C4-2B (cell line): Measurements from ENCODE around the gene GNAZ.
"Not testable (repeated sequence)": the region's sequence is repeated elsewhere in the genome, so short reads cannot be mapped to it uniquely, and the experiment has no call there.

ENCODE experiments used
- H3K27ac ChIP-seq: fragments of 450-650 bp; 2 replicates; pipeline ENCODE4 v1.5.1; 2017
- ZFX ChIP-seq: fragments of 450-650 bp; IDR thresholded peaks from 2 replicates; pipeline ENCODE4 v1.6.1; 2017
- TF ChIP-seq, protein P1 (sequence below): fragments of 450-650 bp; conservative IDR thresholded peaks from 2 replicates; pipeline ENCODE4 v1.5.1; 2017; ENCODE audit warnings: mild to moderate bottlenecking

GNAZ gene

DNA sequence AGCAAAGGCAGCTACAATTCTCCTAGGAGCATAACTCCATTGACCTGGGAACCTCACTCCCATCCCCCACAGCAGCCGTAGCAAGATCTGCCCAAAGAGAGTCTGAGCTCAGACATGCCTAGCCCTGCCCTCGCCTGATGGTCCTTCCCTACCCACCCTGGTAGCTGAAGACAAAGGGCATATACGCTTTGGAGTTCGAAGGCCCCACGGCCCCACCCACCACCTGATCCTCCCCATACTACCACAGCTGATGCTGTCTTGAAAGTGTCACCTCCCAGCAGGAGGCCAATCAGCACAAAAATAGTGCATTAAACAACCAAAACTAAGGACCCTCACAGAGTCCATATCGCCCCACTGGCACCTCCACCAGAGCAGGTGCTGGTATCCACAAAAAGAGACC lies 22.6 kb upstream of the GNAZ start:
- TF ChIP-seq ZFX, result no peak
- TF ChIP-seq, protein P1, sequence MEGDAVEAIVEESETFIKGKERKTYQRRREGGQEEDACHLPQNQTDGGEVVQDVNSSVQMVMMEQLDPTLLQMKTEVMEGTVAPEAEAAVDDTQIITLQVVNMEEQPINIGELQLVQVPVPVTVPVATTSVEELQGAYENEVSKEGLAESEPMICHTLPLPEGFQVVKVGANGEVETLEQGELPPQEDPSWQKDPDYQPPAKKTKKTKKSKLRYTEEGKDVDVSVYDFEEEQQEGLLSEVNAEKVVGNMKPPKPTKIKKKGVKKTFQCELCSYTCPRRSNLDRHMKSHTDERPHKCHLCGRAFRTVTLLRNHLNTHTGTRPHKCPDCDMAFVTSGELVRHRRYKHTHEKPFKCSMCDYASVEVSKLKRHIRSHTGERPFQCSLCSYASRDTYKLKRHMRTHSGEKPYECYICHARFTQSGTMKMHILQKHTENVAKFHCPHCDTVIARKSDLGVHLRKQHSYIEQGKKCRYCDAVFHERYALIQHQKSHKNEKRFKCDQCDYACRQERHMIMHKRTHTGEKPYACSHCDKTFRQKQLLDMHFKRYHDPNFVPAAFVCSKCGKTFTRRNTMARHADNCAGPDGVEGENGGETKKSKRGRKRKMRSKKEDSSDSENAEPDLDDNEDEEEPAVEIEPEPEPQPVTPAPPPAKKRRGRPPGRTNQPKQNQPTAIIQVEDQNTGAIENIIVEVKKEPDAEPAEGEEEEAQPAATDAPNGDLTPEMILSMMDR, result no peak
- no peak overlapping the region for H3K27ac ChIP-seq

DNA sequence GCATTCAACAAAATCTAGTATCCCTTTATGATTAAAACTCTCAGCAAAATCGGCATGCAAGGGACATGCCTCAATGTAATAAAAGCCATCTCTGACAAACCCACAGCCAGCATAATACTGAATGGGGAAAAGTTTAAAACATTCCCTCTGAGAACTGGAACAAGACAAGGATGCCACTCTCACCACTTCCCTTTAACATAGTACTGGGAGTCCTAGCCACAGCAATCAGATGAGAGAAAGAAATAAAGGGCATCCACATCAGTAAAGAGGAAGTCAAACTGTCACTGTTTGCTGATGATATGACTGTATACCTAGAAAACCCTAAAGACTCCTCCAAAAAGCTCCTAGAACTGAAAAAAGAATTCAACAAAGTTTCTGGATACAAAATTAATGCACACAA lies 19.8 kb upstream of the GNAZ start:
- not testable (repeated sequence) for H3K27ac ChIP-seq

DNA sequence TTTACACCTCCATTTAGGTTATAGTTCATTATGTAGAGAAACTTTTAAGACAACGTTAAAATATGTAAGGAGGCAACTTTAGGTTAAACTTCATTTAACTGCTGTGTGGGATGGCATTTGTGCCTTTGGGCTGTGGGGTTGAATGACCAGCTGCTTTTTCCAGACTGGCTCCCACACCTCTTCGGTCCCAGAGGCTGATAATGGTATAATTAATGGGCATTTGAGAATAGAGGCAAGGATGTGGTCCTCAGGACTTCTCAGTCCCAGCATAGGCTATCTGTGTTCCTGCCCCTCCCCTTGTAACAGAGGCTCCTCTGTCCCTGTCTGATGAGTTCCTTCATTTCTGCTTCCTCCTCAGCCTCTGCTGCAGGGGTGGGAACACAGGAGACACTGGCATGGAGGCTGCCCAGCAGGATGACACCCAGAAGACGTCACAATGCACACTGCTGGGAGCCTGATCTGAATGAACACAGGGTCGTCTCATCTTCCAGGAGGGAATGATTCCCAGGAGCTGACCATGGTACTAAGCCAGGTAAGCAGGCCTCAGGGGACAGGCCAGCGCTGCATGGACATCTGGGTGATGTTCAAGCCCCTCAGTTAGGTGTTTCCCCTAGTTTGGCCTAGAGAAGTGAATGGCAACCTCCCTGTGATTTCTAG lies 17.1 kb upstream of the GNAZ start:
- H3K27ac ChIP-seq, result no peak overlapping the region
- TF ChIP-seq, protein P1, result no peak
- no peak for TF ChIP-seq ZFX

DNA sequence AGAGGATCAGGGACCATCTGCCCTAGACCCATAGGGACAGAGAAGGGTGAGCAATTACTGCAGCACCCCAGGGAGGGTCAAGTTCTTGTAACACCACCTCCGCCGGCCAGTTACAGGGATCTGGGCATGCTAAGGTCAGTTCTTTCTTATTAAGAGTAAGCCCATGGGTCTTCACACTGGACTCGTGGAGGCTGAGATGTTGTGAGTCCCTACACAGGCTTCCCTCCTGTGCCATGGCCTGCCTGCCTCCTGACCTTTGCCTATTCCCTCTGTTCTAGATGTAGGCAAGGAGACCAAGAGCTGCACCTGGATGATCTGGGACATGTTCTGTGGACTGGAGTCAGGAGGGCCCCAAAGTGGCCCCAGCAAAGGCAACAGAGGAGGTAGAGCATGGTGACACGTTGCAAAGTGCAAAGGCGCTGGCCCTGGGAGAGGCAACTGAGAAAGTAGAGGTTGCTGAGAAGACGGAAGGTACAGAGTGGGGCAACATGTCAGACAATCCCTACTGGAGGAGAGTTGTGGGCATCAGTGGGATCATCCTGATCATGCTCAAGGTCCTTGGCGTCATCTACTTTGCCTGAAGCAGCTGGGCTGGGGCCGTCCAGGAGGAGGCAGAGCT lies 16.3 kb upstream of the GNAZ start:
- TF ChIP-seq, protein P1, result no peak
- TF ChIP-seq ZFX, result no peak
- H3K27ac ChIP-seq, result no peak overlapping the region

DNA sequence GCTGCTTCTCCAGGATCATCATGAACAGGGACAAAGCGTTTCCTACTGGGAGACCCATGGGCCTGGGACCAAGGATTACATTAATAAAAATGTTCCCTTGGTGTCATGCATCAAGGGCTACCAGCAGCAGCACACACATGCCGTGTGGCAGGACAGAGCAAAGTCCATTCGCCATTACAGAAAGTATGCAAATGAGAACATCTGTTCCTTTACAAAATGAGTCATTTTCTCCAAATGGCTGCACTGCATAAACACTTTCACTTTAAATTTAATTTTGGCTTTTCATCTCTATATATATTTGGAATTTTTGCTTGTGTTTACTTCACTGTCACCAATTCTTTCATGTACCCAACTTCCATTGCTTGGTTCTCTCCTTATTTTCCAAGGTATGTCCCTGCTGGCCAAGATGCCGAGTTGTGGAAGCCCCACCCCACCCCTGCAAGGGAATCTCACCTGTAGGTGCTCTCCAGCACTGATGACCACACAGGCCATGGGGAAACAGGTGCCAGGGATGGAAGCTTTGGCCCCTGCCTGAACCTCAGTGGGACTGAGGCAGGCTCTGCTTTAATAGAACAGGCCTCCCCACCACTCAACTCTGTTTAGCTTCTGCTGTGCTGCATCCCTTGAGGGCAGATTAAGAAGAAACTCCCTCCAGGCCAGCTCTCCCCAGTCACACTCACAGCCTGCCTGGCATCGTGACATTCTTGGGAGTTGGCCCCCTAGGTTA lies 15.6 kb upstream of the GNAZ start:
- TF ChIP-seq ZFX, result no peak
- TF ChIP-seq, protein P1, result no peak
- H3K27ac ChIP-seq, result no peak overlapping the region

DNA sequence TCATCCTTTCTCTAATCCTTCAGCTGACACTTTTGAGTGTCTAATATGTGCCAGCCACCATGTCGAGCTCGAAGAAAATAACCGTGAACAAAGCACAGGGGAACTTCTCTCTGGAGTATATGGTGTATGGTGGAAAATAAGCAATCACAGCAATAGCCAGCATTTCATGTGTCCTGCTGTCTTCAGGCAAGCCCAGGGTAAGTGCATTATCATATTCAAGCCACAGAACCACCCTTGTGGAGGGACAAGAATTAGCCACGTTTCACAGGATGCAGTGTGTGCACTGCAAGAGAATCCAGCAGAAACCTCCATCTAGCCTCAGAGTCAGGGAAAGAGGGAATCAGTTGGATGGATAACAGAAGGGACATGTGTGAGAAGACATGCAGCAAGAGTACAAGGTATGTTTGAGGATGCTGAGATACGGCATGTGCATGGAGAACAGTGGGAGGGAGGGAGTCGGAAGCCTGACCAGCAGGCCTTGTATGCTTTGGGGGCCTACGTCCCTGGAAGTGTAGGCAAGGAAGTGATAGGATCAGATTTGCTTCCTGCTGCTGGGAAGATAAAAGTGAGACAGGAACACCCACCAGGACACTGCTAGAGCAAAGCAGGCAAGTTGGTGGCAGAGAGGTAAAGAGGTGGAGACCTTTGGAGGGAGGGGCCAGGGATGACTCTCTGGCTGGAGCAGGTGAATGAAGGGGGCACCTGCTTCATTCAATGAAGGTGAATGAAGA lies 14.7 kb upstream of the GNAZ start:
- no peak for TF ChIP-seq ZFX
- TF ChIP-seq, protein P1, result no peak
- H3K27ac ChIP-seq, result no peak overlapping the region

DNA sequence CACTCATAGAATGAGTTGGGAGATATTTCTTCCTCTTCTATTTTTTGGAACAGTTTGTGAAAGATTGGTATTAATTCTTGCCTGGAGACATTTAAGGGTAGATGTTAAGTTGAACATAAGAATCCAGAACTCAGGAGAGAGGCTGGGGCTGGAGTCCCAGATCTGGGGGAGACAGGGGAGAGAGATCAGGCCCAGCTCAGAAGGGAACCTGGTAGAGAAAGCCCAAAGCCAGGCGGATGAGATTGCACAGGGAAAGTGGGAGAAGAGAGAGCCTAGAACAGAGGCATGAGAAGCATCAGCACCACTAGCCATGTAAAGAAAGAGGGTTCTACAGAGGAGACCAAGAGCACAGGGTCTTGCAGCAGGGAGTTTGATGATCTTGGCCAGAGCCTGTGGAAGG lies 13.0 kb upstream of the GNAZ start:
- TF ChIP-seq, protein P1, result no peak
- no peak for TF ChIP-seq ZFX
- H3K27ac ChIP-seq, result no peak overlapping the region
